Esophagus squamous epithelium (tissue), 5 donors: ENCODE measurements around the gene MAFF. TPM values are rescaled to one million over a fixed set of nuclear protein-coding genes. Genes with fewer than 3 reads are reported as not detected.

Source experiments
- DNase-seq: peaks from one replicate; lab custom pipeline; 2025; lab: John Stamatoyannopoulos, UW
- H3K27ac ChIP-seq, 4 donors: fragments of 200-600 bp; sonication (generic); one replicate each; pipeline ENCODE4 v1.5.1; 2016 to 2019; ENCODE audit warnings: mild to moderate bottlenecking in 1 of 4
- H3K27me3 ChIP-seq, 4 donors: fragments of 200-600 bp; sonication (generic); 1 replicate in 3 of 4; 2 replicates in 1 of 4; pipeline versions ENCODE4 v1.5.1 to v1.6.0; 2017 to 2021; ENCODE audit warnings: antibody characterized with exemption in 1 of 4
- H3K36me3 ChIP-seq, 3 donors: fragments of 200-600 bp; sonication (generic); one replicate each; pipeline ENCODE4 v1.5.1; 2016 to 2019
- H3K4me1 ChIP-seq, 3 donors: fragments of 200-600 bp; sonication (generic); one replicate each; pipeline ENCODE4 v1.5.1; 2017 to 2019
- H3K4me3 ChIP-seq, 4 donors: fragments of 200-600 bp; sonication (generic); 1 replicate in 3 of 4; 2 replicates in 1 of 4; pipeline ENCODE4 v1.5.1; 2016 to 2019; ENCODE audit warnings: mild to moderate bottlenecking in 2 of 4, moderate library complexity in 1 of 4
- H3K9me3 ChIP-seq, 3 donors: fragments of 200-600 bp; sonication (generic); one replicate each; pipeline ENCODE4 v1.5.1; 2016 to 2019
- POLR2A ChIP-seq, 4 donors: fragments of 450-650 bp; IDR thresholded peaks; one replicate each; pipeline ENCODE4 v1.6.1; 2017; ENCODE audit warnings: antibody characterized with exemption in 4 of 4, mild to moderate bottlenecking in 4 of 4, moderate library complexity in 3 of 4
- WGBS, 2 donors: methylation state at CpG; one replicate each; pipeline ENCODE4 v1.1.5; 2018; 5-methylcytosine and 5-hydroxymethylcytosine counted together
- intact Hi-C: fragments of 100-400 bp; cut with DNase I; formaldehyde crosslinking; loops from one replicate; pipeline ENCODE4 v1.15.0; 2022
- total RNA-seq, 4 donors: library from RNA; depleted of rRNA; stranded (reverse); fragments of >200 nt; gene quantifications; one replicate each; pipeline ENCODE4 v1.1.0, GENCODE V29; 2016
- TF ChIP-seq, protein P1 (sequence below), 6 experiments: fragments of 450-650 bp in 4 of 6; fragments of 200-600 bp in 2 of 6; sonication (generic) in 2 of 6; IDR thresholded peaks; one replicate each; pipeline ENCODE4 v1.5.1; 2016 to 2019; ENCODE audit warnings: antibody characterized with exemption in 6 of 6, mild to moderate bottlenecking in 4 of 6, moderate library complexity in 4 of 6
- donor health status: DM: yes; HTN: yes; CAD: no.

Gene MAFF
- total RNA-seq, 4 donors from 2014 or later: 19.4 to 51.6 (median 40.5) TPM

DNA sequence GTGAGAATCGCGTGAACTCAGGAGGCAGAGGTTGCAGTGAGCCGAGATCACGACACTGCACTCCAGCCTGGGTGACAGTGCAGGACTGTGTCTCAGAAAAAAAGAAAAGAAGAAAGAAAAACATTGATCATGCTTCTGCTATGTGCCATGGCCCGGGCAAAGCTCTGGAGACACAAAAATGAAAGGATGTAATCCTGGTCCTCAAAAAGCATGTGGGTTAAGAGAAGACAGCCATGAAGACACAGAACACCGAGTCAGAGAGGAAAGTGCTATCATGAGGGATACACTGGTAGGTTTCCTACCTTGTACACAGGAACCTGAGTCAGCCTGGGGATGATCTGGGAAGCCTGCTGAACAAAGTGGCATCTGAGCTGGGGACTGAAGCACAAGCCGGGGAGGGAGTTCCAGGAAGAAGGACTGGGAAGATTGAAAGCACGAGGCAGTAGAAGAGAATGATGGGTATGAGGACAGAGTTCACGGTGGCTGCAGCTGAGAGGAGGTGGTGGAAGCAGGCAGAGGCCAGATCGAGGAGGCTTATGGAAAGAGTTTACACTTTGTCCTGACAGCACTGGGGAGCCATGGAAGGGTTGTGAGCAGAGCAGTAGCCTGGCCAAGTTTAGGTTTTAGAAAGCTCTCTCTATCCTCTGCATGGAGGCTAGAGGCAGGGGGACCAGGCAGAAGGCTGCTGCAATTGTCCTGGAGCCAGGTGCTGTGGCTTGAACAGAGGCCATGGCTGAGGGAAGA, 9.9 kb upstream of the MAFF start:
- no peaks in the 10 kb centered on the region for H3K27me3 ChIP-seq
- H3K36me3 ChIP-seq: no peaks in the 10 kb centered on the region
- no peak overlapping the region for H3K4me3 ChIP-seq
- no peaks in the 10 kb centered on the region for H3K9me3 ChIP-seq
- H3K4me1 ChIP-seq: peaks cover 0 to 26% (median 7%) of the 10 kb centered on the region in 3 donors
- no peak for DNase-seq
- no peak overlapping the region for H3K27ac ChIP-seq
- TF ChIP-seq, protein P1, sequence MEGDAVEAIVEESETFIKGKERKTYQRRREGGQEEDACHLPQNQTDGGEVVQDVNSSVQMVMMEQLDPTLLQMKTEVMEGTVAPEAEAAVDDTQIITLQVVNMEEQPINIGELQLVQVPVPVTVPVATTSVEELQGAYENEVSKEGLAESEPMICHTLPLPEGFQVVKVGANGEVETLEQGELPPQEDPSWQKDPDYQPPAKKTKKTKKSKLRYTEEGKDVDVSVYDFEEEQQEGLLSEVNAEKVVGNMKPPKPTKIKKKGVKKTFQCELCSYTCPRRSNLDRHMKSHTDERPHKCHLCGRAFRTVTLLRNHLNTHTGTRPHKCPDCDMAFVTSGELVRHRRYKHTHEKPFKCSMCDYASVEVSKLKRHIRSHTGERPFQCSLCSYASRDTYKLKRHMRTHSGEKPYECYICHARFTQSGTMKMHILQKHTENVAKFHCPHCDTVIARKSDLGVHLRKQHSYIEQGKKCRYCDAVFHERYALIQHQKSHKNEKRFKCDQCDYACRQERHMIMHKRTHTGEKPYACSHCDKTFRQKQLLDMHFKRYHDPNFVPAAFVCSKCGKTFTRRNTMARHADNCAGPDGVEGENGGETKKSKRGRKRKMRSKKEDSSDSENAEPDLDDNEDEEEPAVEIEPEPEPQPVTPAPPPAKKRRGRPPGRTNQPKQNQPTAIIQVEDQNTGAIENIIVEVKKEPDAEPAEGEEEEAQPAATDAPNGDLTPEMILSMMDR (IDR thresholded peaks at IDR 0.05): no peak
- no peak for TF ChIP-seq POLR2A (IDR thresholded peaks at IDR 0.05)
- intact Hi-C loops: no loop called here
- WGBS, 2 donors: 75 to 81% methylated on average over 10 of the region's 10 CpGs

DNA sequence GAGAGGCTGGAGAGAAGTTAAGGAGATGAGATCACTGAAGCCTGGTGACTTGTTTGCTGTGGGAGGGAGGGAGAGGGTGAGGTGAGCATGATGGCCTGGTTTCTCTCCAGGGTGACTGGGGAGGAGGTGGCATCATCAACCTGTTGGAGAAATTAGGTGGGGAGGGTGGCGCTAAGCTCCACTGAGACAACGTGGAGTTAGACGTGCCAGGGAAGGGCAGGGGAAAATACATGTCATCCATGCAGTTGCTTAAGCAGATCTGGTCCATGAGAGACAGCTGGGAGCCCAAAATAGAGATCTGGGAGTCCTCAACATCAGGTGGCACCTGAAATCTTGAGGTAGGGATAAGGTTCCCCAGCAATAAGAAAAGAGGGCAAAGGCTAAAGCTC, 9.3 kb upstream of the MAFF start:
- peaks cover 0 to 20% (median 7%) of the 10 kb centered on the region in 3 donors for H3K4me1 ChIP-seq
- H3K9me3 ChIP-seq: no peaks in the 10 kb centered on the region
- DNase-seq: no peak
- no peak overlapping the region for H3K27ac ChIP-seq
- TF ChIP-seq, protein P1 (IDR thresholded peaks at IDR 0.05): no peak
- no peak for TF ChIP-seq POLR2A (IDR thresholded peaks at IDR 0.05)
- intact Hi-C loops: no loop called here
- H3K27me3 ChIP-seq: no peaks in the 10 kb centered on the region
- no peak overlapping the region for H3K4me3 ChIP-seq
- WGBS, 2 donors: 82 to 87% methylated on average over 3 of the region's 3 CpGs
- H3K36me3 ChIP-seq: no peaks in the 10 kb centered on the region

DNA sequence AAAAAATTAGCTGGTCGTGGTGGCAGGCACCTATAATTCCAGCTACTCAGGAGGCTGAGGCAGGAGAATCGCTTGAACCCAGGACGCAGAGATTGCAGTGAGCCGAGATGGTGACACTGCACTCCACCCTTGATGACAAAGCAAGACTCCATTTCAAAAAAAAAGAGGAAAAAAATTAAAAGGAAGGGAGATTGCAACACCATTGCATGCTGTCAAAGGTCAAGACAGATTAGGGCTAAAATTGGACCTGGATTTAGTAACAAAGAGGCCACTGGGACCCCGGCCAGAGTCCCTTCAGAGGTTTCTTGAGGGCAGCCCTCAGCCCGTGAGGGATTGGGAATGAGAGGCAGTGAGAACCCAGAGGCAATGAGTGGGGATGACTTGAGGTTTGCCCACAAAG, 8.2 kb upstream of the MAFF start:
- Histone ChIP-seq H3K4me1 (peaks cover 0 to 15% (median 7%) of the 10 kb centered on the region in 3 donors), H3K36me3 (no peaks in the 10 kb centered on the region), H3K9me3 (no peaks in the 10 kb centered on the region), H3K4me3 (no peak overlapping the region), H3K27me3 (no peaks in the 10 kb centered on the region), H3K27ac (no peak overlapping the region)
- no peak for DNase-seq
- 58 to 68% methylated on average over 6 of the region's 6 CpGs for WGBS, 2 donors
- intact Hi-C loops: no loop called here
- no peak for TF ChIP-seq POLR2A (IDR thresholded peaks at IDR 0.05)
- TF ChIP-seq, protein P1 (IDR thresholded peaks at IDR 0.05): no peak

DNA sequence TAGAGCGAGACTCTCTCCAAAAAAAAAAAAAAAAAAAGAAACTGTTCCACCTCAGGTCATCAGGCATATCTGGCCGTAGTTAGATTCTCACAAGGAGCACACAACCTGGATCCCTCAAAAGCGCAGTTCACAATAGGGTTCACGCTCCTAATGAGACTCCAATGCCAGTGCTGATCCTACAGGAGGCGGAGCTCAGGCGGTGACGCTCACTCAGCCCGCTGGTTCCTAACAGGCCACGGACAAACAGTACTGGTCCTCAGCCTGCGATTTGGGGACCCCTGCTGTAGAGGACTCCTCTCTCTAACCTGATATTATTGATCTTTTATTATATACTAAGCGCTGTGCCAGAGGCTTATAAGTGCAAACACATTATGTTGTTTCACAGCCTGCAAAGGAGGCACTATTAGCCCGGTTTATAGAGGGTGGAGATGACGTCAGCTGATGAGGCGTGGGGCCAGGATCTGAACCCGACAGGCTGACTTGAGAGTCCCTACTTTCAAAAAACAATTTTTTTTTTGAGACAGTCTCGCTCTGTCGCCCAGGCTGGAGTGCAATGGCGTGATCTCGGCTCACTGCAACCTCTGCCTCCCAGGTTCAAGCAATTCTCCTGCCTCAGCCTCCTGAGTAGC, 4.9 kb upstream of the MAFF start:
- no peak for TF ChIP-seq POLR2A (IDR thresholded peaks at IDR 0.05)
- TF ChIP-seq, protein P1 (IDR thresholded peaks at IDR 0.05): no peak
- Histone ChIP-seq H3K9me3 (no peaks in the 10 kb centered on the region), H3K4me1 (peaks cover 0 to 23% (median 7%) of the 10 kb centered on the region in 3 donors), H3K27me3 (no peaks in the 10 kb centered on the region), H3K36me3 (no peaks in the 10 kb centered on the region), H3K27ac (no peak overlapping the region), H3K4me3 (no peak overlapping the region)
- DNase-seq: no peak
- intact Hi-C loops: no loop called here
- WGBS, 2 donors: 57 to 64% methylated on average over 18 to 19 of the region's 19 CpGs
